Measurements from ENCODE around the gene SNAPC1.
"Not testable (repeated sequence)": the region's sequence is repeated elsewhere in the genome, so short reads cannot be mapped to it uniquely, and the experiment has no call there.

- TF ChIP-seq, protein P1, sequence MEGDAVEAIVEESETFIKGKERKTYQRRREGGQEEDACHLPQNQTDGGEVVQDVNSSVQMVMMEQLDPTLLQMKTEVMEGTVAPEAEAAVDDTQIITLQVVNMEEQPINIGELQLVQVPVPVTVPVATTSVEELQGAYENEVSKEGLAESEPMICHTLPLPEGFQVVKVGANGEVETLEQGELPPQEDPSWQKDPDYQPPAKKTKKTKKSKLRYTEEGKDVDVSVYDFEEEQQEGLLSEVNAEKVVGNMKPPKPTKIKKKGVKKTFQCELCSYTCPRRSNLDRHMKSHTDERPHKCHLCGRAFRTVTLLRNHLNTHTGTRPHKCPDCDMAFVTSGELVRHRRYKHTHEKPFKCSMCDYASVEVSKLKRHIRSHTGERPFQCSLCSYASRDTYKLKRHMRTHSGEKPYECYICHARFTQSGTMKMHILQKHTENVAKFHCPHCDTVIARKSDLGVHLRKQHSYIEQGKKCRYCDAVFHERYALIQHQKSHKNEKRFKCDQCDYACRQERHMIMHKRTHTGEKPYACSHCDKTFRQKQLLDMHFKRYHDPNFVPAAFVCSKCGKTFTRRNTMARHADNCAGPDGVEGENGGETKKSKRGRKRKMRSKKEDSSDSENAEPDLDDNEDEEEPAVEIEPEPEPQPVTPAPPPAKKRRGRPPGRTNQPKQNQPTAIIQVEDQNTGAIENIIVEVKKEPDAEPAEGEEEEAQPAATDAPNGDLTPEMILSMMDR (IDR thresholded peaks at IDR 0.05), result not testable (repeated sequence)
- TF ChIP-seq POLR2A (IDR thresholded peaks at IDR 0.05), result not testable (repeated sequence)
These were observed 15.9 kb upstream of the SNAPC1 start for GRCh38 chr14:61746346-61746745.

All from esophagus squamous epithelium (tissue), 4 donors.